COLO829 (cell line): ENCODE results near the gene DIS3.
"Not testable (repeated sequence)": the region's sequence is repeated elsewhere in the genome, so short reads cannot be mapped to it uniquely, and the experiment has no call there.

ENCODE experiments used
- DNase-seq: peaks from one replicate; pipeline ENCODE4 v3.0.0; 2012; ENCODE audit warnings: low spot score

Gene DIS3

DNA sequence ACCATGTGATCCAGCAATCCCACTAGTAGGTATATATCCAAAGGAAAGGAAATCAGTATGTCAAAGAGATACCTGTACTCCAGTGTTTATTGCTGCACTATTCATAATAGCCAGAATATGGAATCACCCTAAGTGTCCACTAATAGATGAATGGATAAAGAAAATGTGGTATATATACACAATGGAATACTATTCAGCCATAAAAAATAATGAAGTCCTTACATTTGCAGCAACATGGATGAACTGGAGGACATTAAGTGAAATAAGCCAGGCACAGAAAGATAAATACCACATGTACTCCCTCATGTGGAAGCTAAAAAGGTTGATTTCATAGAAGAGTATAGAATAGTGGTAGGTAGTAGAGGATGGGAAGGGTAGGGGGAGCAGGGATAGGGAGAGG is 30.5 kb downstream of the DIS3 start:
- no peak for DNase-seq

DNA sequence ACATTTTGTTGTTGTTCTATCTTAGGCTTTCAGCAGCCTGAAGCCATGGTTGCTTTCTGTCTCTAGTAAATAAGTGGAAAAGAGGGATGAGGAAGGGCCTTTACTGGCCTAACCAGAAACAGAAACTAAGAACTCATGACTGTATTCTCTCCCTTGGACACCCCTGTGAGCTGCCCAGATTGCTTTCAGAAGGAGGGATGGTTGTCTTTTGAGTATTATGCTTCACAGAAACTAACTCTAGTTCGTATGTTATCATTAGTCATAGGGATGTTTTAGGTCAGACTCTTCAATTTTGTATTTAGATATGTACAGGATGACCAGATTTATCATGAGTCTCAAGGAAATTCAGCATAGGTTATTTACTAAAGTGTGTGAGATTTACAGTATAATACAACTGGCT is 36.4 kb downstream of the DIS3 start:
- no peak for DNase-seq

DNA sequence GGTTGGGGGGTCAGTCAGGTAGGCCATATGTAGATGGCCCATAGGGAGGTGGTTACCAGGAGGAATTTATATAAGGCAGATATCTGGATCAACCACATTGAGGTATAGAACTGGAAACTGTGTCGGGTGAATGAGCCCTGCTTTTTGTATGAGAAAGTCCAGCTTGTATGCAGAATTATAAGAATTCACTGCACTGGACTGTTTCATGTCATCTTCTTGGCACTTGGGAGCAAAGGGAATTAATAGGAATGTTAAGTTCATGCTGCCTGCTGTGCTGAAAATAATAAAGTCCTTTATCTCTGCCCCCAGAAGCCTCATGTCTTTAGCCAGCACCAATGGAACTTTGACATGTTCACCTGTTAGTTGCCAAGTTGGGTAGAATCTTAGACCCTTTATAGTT is 41.7 kb downstream of the DIS3 start:
- no peak for DNase-seq

DNA sequence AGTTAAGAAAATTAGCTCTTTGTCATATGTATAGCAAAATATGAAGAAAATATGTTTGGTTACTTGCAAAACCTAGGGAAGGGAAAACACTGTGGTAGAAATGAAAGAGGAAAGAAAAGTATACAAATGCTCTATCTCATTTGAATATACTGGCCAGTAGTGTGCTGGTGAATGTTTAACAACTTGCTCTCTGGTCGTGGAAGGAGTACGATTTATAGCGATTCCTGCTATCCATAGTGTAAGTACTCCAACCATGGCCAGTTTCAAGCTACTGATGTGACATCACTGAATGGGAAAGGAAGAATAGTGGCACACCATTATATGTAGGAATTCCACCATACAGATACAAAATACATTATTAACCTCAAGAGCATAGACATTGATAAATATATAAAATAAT is 44.7 kb downstream of the DIS3 start:
- DNase-seq: no peak

DNA sequence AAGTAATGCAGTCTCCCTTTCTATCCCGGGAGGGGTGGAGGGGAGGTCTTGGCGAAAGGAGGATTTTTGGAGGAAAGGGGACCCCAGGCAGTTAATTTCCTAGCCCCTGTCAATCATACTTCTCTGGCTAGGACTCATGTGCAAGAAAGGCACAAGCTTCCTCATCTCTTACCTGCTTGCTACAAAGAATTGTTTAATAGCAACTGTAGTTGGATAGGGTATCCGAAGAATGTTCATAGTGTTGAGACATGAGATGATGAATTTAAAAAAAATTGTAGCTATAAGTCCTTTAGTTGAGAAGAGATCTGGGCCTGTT is 53.5 kb downstream of the DIS3 start:
- DNase-seq: no peak

DNA sequence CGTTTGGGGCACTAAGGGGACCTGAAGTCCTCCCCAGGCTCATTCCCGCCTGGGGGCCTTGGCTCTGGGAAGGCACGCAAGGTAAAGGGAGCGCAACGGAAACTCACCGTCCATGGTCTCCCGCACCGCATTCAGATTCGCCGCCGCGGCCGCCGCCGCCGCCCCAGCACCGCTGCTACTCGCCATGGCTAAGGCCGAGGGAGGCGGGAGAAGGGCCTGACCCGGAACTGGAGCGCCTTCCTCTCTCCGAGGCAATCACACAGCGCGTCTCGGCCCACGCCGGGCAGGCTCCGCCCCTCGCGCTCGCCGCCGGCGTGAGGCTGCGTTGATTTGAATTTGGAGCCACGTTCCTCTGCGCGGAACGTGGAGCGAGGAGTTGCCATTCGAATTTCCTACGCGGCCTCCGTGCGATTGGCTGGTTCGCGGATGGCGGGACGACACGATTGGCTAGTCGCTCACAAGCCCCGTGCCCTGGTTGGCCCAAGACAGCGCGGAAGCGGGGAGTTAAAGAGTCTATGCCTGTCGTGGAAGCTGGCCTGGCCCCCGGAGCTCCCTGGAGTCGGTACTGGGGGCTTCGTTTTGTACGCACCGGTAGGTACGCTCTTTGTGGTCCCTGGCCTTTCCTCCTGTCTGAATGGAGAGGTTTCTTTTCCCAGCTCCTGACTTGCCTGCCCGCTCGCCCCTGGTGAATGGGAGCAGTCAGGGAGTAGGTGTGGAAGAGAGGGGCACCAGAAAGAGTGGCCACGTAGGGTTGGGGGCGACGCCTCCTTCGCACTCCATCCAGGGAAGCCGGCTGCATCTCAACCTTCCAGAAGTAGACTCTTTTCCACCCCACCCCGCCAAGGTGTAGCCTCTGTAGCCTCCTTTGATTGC is 54.0 kb downstream of the DIS3 start, which contains the start of the genes BORA and MZT1:
Gene BORA (plus strand): TSS at position 507 of the 873 bp plus-strand sequence. CDS start 1,018 bp downstream, outside the sequence.
Gene MZT1 (minus strand): TSS at position 213 of the 873 bp plus-strand sequence. CDS start 27 bp downstream, at position 186.
- DNase-seq: peak; percentile 96

DNA sequence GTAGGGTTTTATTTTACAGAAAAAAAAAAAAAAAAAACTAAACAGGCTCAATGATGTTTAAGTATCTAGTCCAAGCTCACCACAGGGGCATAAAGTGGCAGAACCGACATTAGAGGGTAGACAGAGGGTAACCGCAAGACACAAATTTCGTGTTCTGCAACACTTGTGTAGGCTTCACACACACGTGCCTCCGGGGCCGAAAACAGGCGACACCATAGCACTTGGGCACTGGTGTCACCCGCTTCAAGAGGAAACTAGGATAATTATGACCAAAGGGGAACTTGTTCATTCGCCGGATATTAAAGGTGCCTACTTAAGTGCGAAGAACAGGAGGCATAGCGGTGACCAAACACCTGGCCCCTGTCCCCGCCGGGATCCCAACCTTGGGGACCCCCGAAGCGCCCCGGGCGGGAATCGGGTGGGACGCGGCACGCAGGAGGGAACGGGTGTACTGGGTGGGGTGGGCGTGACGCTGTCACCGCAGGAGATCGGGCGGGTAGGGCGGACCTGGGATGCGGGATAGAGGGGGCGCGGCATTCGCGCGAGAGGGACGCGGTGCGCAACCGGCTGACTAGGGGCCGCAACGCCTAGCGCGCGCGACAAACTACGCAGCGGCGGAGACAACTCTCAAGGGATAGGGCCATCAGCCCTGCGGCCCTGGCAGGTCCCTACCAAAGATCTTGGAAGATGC is 54.8 kb downstream of the DIS3 start:
- peak; percentile 3 for DNase-seq

DNA sequence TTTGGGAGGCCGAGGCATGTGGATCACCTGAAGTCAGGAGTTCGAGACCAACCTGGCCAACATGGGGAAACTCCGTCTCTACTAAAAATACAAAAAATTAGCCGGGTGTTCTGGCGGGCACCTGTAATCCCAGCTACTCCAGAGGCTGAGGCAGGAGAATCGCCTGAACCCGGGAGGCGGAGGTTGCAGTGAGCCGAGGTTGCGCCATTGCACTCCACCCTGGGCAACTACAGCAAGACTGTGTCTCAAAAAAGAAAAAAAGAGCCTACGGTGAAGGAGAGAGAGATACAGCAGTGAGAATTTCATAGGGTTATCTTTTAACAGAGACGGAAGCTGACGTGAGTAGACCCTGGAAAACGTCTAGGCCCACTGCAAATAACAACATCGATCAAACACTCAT is 55.5 kb downstream of the DIS3 start:
- DNase-seq: not testable (repeated sequence)

DNA sequence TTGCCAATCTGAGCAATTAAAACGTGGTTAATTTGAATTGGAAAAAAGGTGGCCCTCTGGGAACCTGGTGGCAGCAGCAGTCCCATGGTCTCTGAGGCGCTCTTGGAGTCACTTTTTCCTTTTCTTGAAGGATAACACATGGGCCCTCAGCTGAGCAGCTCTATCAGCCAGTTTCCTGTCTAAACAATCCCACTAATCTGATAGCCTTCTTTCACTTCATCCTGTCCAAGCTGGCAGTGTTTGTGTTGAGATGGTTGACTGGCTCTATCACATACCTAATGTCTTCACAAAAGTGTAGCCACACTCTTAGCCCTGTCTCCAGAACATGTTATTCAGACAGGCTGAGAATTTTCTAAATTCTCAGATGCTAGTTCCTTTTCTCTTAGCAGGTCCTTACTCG is 64.9 kb downstream of the DIS3 start:
- no peak for DNase-seq
